GM13977 (cell line): ENCODE results near the gene ST6GAL1.
"Not testable (repeated sequence)": the region's sequence is repeated elsewhere in the genome, so short reads cannot be mapped to it uniquely, and the experiment has no call there.

Source experiments
- DNase-seq: peaks from one replicate; pipeline ENCODE4 v3.0.0; 2012; ENCODE audit warnings: low spot score
- CTCF ChIP-seq: IDR thresholded peaks from 2 replicates; pipeline ENCODE4 v1.5.1; 2012; ENCODE audit warnings: mild to moderate bottlenecking, control low read depth; ENCODE audit not compliant: insufficient read depth; ENCODE audit errors: extremely low read depth, missing control alignments
- in situ Hi-C: fragments of 300-500 bp; cut with MboI; formaldehyde crosslinking; loops from one replicate; pipeline ENCODE4 v1.12.0; 2022; ENCODE audit warnings: low sequenced_read_pairs, low pct_unique_long_range_greater_than_20kb, mixed read lengths, inconsistent platforms; ENCODE audit not compliant: unreplicated experiment

ST6GAL1 gene

GRCh38 chr3:186945255-186945823, 15.0 kb downstream of the ST6GAL1 start:
- no peak for TF ChIP-seq CTCF
- DNase-seq: no peak
- in situ Hi-C loops: no loop called here

- no peak for TF ChIP-seq CTCF
- in situ Hi-C loops: no loop called here
- DNase-seq: peak; percentile 41
These were observed 16.5 kb downstream of the ST6GAL1 start for GRCh38 chr3:186946756-186947375.

- in situ Hi-C loops: no loop called here
- no peak for TF ChIP-seq CTCF
- DNase-seq: no peak
These were observed 19.1 kb downstream of the ST6GAL1 start for GRCh38 chr3:186949281-186949982.

GRCh38 chr3:186950402-186951093, 20.2 kb downstream of the ST6GAL1 start:
- no peak for TF ChIP-seq CTCF
- DNase-seq: no peak
- in situ Hi-C loops: no loop called here

- DNase-seq: no peak
- in situ Hi-C loops: no loop called here
- no peak for TF ChIP-seq CTCF
These were observed 21.6 kb downstream of the ST6GAL1 start for GRCh38 chr3:186951640-186952552.

- no peak for TF ChIP-seq CTCF
- DNase-seq: no peak
- in situ Hi-C loops: no loop called here
These were observed 22.7 kb downstream of the ST6GAL1 start for GRCh38 chr3:186953011-186953487.

- DNase-seq, in situ Hi-C loops: not testable (repeated sequence)
These were observed 23.8 kb downstream of the ST6GAL1 start for GRCh38 chr3:186953992-186954699.
